ENCODE measurements around the gene ZNF578. TPM values are rescaled to one million over a fixed set of nuclear protein-coding genes. Genes with fewer than 3 reads are reported as not detected.
"Not testable (repeated sequence)": the region's sequence is repeated elsewhere in the genome, so short reads cannot be mapped to it uniquely, and the experiment has no call there.

ZNF578 gene
- total RNA-seq, 1 experiment from 2014 or later, result not detected

DNA sequence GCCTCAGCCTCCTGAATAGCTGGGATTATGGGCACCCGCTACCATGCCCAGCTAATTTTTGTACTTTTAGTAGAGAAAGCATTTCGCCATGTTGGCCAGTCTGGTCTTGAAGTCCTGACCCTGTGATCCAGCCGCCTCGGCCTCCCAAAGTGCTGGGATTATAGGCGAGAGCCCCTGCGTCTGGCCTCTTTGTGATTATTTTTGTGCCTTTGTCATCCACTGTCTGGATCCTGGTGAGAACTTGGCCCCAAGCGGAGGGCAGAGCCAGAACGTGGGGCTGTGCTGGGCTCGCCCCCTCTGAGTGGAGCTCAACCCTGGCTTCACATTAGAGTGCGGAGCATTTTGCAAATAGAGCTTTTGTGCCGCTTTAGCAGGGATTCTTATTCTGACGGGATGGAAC, 47.6 kb downstream of the ZNF578 start:
- not testable (repeated sequence) for DNase-seq (ENCODE audit: extremely low read depth, low read depth)

DNA sequence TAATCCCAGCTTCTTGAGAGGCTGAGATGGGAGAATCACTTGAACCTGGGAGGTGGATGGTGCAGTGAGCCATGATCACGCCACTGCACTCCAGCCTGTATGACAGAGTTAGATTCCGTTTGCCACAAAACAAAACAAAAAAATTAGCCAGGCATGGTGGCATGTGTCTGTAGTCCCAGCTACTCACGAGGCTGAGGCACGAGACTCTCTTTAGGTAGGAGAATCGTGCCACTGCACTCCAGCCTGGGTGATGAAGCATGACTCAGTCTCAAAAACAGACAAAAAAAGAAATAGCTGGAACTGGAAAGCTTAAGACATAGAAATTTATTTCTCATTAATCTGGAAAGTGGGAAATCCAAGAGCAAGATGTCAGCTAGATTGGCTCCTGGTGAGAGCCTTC, 53.9 kb downstream of the ZNF578 start:
- no peak for DNase-seq (ENCODE audit: extremely low read depth, low read depth)

- no peak for DNase-seq (ENCODE audit: extremely low read depth, low read depth)
Measured at GRCh38 chr19:52516191-52516590, 62.8 kb downstream of the ZNF578 start.

DNA sequence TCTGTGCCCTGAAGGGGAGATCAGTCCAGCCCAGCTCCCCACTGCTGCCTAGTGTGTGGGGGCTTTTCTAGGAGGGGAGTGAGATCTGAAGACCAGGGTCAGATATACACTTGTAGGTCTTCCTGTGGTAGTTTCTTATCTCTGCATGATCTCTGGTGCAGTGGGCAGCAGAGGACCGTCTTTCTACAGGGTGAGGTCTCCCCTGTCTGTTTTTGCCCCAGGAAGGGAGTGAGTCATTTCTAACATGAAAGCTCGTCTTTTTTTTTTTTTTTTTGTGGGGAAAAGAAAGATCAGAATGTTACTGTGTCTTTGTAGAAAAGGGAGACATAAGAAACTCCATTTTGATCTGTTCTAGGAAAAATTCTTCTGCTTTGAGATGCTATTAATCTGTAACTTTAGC, 65.3 kb downstream of the ZNF578 start:
- no peak for DNase-seq (ENCODE audit: extremely low read depth, low read depth)

GRCh38 chr19:52519175-52519574, 65.8 kb downstream of the ZNF578 start:
- DNase-seq (ENCODE audit: extremely low read depth, low read depth), result not testable (repeated sequence)

DNA sequence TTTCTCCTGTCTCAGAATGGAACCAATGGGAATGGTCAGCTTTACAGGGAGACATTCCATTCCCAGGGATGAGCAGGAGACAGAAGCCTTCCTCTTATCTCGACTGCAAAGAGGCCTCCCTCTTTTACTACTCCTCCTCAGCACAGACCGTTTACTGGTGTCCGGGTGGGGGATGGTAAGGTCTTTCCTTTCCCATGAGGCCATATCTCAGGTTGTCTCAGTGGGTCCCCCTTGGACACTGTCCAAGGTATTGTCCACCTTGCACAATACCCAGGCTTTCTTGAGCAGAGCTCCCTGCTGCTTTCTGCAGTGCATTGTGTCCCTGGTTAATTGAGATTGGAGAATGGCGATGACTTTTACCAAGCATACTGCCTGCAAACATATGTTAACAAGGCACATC, 66.7 kb downstream of the ZNF578 start:
- no peak for DNase-seq (ENCODE audit: extremely low read depth, low read depth)

GRCh38 chr19:52522551-52522950, 69.2 kb downstream of the ZNF578 start:
- DNase-seq (ENCODE audit: extremely low read depth, low read depth), result no peak

- no peak for DNase-seq (ENCODE audit: extremely low read depth, low read depth)
Measured at GRCh38 chr19:52524086-52524485, 70.7 kb downstream of the ZNF578 start.

- peak; percentile 78 for DNase-seq (ENCODE audit: extremely low read depth, low read depth)
Measured at GRCh38 chr19:52527134-52527955, 74.0 kb downstream of the ZNF578 start, which contains the start of gene ZNF808. ZNF808 (plus strand) TSS chr19:52527668; CDS start chr19:52543285, 15,617 bp downstream.

DNA sequence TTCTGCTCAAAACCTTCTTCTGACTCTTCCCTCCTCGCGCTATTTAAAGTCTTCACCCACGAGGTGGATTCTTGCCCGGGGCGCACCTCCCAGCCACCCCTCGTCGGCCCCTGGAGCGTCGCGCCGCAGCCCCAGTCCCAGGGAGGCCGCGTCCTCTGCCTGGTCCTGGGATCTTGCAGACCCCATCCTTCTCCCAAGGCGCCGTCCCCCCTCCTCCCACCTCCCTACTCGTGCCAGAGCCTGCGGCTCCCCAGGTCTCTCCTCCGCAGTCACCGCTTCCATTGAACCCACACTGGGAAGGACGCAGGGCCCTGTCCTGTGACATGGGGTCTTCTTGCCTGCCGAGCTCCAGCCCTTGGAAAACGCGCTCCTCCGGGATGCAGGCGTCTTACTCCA, 74.6 kb downstream of the ZNF578 start:
- no peak for DNase-seq (ENCODE audit: extremely low read depth, low read depth)

DNA sequence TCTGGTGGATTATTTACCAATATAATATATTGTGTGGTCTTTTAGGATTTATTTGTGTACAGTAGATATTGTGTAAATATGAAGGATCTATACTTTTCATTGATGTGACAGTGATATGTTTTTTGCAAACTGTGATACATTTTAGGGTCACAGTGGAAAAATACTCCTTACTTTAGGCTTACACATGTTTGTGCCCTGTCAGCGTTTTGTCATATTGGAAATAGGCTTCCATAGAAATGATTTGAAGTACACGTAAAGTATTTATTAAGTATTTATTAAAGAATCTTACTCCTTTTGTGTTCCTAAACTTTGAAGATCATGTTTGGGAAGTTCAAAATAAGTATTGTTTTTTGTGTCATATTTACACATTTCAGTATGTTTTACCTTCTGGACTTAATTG, 79.1 kb downstream of the ZNF578 start:
- DNase-seq (ENCODE audit: extremely low read depth, low read depth), result no peak

DNA sequence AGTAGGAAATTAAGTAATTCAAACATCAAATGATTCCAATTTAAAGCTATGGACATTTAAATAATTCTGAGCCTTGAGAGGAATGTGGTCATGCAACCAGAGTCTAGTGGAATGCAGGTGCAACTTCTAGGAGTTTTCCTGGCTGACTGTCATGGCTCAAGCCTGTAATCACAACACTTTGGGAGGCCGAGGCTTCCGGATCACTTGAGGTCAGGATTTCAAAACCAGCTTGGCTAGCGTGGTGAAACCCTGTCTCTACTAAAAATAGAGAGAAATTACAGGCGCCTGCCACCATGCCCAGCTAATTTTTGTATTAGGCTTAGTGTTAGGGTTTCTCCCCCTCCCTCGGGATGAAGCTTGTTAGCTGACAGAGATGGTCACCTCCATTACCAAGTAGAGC, 80.5 kb downstream of the ZNF578 start:
- DNase-seq (ENCODE audit: extremely low read depth, low read depth), result no peak

GRCh38 chr19:52535385-52535770, 82.0 kb downstream of the ZNF578 start:
- not testable (repeated sequence) for DNase-seq (ENCODE audit: extremely low read depth, low read depth)

DNA sequence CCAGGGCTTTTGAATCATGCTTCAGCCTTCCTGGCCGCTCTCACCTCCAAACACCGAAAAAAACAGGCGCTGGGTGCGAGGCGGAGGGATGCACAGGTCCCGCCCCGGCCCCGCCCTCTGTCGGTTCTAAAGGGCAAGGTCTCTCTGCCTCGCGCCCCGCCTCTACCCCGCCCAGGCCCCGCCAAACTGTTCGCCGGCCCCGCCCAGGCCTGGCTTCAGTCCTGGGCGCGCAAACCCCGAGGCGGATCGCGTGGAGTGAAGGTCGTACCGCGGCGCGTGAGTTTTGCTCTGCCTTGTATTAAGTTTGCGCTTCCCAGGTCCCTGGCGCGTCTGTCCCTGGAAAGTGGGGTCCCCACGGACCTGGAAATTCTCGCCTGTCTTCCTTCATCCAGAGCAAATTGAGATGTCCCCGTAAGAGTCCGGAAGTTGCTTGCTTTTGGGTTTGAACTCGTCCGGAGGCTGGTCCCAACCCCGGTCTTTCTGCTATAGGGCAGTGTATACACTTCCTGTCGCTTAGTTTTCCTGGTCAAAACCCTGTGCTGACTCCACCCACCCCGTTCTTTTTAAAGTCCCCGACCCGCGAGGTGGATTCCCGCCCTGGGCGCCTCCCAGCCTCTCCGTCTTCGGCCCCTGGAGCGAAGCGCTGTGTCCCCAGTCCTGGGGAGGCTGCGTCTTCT, 82.6 kb downstream of the ZNF578 start:
- no peak for DNase-seq (ENCODE audit: extremely low read depth, low read depth)

DNA sequence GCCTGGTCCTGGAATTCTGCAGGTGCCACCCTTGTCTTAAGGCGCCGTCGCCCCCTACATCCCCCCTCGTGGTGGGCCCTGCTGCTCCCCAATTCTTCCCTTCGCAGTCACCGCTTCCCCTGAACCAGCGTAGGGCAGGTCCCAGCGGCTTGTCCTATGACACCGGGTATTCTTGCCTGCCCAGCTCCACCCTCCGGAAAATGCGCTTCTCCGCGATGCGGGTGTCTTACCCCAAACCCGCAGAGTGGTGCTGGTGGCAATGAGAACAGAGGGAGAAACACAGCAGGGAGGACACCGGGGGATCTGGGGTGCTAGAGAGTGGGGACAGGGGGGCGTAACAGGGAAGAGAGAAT, 83.1 kb downstream of the ZNF578 start:
- no peak for DNase-seq (ENCODE audit: extremely low read depth, low read depth)

GRCh38 chr19:52538815-52539214, 85.5 kb downstream of the ZNF578 start:
- DNase-seq (ENCODE audit: extremely low read depth, low read depth), result not testable (repeated sequence)

DNA sequence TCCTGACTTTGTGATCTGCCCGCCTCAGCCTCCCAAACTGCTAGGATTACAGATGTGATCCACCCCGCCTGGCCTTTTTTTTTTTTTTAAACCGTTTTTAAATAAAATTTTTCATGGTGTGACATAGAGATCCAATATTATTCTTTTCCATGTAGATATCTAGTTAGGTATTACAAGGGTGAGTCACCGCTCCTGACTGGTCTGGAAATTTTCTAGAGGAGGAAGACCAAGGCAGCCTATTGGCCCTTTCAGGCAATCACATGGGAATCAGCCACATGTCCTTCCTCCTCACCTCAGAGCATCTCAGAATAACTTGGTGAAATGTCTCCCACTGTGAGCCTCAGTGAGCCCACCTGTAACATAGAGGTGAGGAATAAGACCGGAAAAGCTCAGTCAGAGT, 87.8 kb downstream of the ZNF578 start:
- not testable (repeated sequence) for DNase-seq (ENCODE audit: extremely low read depth, low read depth)

GRCh38 chr19:52541608-52542007, 88.3 kb downstream of the ZNF578 start:
- DNase-seq (ENCODE audit: extremely low read depth, low read depth), result no peak

DNA sequence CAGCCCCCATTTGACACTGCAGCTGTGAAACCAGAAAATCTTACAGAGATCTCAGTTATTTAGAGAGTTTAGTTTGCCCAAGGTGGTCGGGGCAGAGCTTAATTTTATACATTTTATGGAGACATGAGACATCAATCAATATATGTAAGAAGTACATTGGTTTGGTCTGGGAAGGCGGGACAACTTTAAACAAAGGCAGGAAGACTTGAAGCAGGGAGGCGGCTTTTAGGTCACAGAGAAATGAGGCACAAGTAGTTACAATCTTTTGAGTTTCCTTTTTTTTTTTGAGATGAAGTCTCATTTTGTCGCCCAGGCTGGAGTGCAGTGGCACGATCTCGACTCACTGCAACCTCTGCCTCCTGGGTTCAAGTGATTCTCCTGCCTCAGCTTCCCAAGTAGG, 89.2 kb downstream of the ZNF578 start:
- not testable (repeated sequence) for DNase-seq (ENCODE audit: extremely low read depth, low read depth)

- DNase-seq (ENCODE audit: extremely low read depth, low read depth), result no peak
Measured at GRCh38 chr19:52542984-52543664, 89.8 kb downstream of the ZNF578 start.

DNA sequence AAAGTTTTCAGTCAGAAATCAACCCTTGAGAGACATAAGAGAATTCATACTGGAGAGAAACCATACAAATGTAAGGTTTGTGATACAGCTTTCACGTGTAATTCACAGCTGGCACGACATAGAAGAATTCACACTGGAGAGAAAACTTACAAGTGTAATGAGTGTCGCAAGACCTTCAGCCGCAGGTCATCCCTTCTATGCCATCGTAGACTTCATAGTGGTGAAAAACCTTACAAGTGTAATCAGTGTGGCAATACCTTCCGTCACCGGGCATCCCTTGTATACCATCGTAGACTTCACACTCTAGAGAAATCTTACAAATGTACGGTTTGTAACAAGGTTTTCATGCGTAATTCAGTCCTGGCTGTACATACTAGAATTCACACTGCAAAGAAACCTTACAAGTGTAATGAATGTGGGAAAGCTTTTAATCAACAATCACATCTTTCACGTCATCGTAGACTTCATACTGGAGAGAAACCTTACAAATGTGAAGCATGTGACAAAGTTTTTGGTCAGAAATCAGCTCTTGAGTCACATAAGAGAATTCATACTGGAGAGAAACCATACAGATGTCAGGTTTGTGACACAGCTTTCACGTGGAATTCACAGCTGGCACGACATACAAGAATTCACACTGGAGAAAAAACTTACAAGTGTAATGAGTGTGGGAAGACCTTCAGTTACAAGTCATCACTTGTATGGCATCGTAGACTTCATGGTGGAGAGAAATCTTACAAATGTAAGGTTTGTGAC, 101.0 kb downstream of the ZNF578 start:
- DNase-seq (ENCODE audit: extremely low read depth, low read depth), result no peak

Data from NCI-H460 (cell line).